ENCODE measurements around the gene SH3PXD2A.
"Not testable (repeated sequence)": the region's sequence is repeated elsewhere in the genome, so short reads cannot be mapped to it uniquely, and the experiment has no call there.

SH3PXD2A gene

DNA sequence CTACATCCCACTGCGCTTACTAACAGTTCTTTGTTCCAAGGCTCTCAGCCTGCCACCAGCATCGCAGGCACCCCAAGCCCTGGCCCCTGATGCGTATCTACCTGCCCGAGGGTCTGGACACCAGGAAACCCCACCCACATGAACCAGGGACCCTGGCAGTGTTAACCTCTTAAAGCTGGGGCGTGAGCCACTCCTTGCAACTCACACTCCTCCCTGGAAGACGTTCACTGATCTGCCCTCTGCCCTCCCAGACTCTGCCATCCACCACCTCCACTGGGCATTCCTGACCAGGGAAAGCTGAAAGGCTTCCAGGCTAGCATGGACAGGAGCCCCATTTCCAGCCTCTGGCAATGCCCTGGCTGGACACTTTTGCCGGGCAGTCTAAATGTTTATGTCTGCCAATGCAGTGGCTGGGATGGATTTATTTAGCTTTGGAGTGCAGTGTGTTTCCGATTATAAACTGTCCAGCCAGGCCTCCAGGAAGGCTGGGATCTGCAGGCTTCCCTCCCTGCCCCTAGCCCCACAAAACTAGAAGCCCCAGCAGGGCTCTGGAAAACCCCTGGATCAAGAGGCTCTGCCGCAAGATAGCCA is 244.4 kb downstream of the SH3PXD2A start:
- Histone ChIP-seq H3K4me1 (ENCODE audit: control insufficient read depth in 2 of 2, insufficient read depth in 2 of 2, low read length in 2 of 2) (peaks cover 3 to 4% of the 10 kb centered on the region in 2 donors), H3K27me3 (ENCODE audit: control insufficient read depth in 2 of 2, insufficient read depth in 2 of 2, low read length in 2 of 2) (no peaks in the 10 kb centered on the region), H3K27ac (ENCODE audit: low read depth in 2 of 2, low read length in 2 of 2) (no peak overlapping the region), H3K9ac (ENCODE audit: low read depth in 1 of 2, low read length in 2 of 2) (no peak overlapping the region), H3K4me3 (ENCODE audit: low read length in 2 of 2) (no peak overlapping the region), H3K9me3 (ENCODE audit: control insufficient read depth in 2 of 2, low read length in 2 of 2) (no peaks in the 10 kb centered on the region), H3K36me3 (ENCODE audit: control insufficient read depth in 2 of 2, insufficient read depth in 2 of 2, low read length in 2 of 2) (peaks cover 47 to 56% of the 10 kb centered on the region in 2 donors)

DNA sequence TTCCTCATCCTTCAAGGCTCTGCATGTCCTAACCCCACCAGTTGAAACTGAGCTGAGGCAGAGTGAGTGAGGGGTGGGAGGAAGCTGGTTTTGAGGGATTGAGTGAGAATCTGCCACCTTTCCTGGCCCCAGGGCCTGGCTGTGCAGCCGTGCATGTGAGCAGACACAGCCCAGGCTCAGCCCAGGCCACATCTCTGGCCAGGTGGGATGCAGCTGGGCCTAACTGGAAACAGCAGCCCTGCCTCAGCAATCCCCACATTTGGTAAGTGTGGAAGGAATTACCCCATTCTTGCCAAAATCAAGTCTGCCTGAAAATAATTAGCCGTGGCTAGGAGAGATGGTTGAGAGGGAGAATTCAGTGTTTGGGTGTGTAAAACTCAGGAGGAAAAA is 245.3 kb downstream of the SH3PXD2A start:
- Histone ChIP-seq H3K4me1 (ENCODE audit: control insufficient read depth in 2 of 2, insufficient read depth in 2 of 2, low read length in 2 of 2) (peaks cover 3 to 4% of the 10 kb centered on the region in 2 donors), H3K27me3 (ENCODE audit: control insufficient read depth in 2 of 2, insufficient read depth in 2 of 2, low read length in 2 of 2) (no peaks in the 10 kb centered on the region), H3K27ac (ENCODE audit: low read depth in 2 of 2, low read length in 2 of 2) (no peak overlapping the region), H3K9me3 (ENCODE audit: control insufficient read depth in 2 of 2, low read length in 2 of 2) (no peaks in the 10 kb centered on the region), H3K9ac (ENCODE audit: low read depth in 1 of 2, low read length in 2 of 2) (no peak overlapping the region), H3K4me3 (ENCODE audit: low read length in 2 of 2) (no peak overlapping the region), H3K36me3 (ENCODE audit: control insufficient read depth in 2 of 2, insufficient read depth in 2 of 2, low read length in 2 of 2) (peaks cover 49 to 59% of the 10 kb centered on the region in 2 donors)

DNA sequence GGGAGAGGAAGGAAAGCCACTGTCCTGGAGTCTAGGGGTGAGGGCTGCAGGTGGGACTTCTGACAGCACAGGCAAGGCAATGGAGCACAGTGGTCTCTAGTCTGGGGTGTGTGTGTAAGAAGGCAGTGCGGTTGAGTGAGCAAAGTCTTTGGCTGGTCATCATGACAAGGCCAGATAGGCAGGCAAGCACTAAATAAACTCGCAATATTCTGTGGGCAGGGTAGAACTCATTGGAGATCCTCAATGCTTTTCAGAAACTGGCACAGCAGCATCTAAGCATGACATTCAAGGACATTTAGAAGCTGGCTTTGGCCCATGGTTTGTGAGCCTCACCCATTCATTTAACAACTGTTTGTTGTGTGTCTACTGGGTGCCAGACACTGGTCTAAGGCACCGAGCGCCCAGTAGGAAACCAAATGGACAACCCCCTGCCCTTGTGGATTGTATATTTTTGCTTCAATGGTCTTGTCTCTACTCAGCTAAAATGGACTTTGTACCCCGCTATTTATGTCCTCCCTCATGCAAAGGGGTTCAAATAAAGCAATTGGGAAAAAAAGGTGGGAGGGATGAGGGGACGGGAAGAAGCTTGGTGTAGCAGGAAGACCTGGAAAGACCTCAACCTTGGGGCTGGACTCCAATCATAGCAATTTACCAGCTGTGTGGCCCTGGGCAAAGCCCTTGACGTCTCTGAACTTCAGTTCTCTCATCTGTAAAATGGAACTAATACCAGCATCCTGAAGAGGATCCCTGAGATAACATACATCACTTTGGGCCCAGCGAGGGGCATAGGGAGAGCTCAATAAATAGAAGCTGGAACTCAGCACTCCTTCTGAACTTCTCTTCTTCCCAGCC is 245.9 kb downstream of the SH3PXD2A start:
- no peaks in the 10 kb centered on the region for H3K27me3 ChIP-seq (ENCODE audit: control insufficient read depth in 2 of 2, insufficient read depth in 2 of 2, low read length in 2 of 2)
- H3K4me3 ChIP-seq (ENCODE audit: low read length in 2 of 2): no peak overlapping the region
- peaks cover 0 to 4% of the 10 kb centered on the region in 2 donors for H3K4me1 ChIP-seq (ENCODE audit: control insufficient read depth in 2 of 2, insufficient read depth in 2 of 2, low read length in 2 of 2)
- H3K9ac ChIP-seq (ENCODE audit: low read depth in 1 of 2, low read length in 2 of 2): no peak overlapping the region
- H3K36me3 ChIP-seq (ENCODE audit: control insufficient read depth in 2 of 2, insufficient read depth in 2 of 2, low read length in 2 of 2): peaks cover 51 to 61% of the 10 kb centered on the region in 2 donors
- no peaks in the 10 kb centered on the region for H3K9me3 ChIP-seq (ENCODE audit: control insufficient read depth in 2 of 2, low read length in 2 of 2)
- no peak overlapping the region for H3K27ac ChIP-seq (ENCODE audit: low read depth in 2 of 2, low read length in 2 of 2)

DNA sequence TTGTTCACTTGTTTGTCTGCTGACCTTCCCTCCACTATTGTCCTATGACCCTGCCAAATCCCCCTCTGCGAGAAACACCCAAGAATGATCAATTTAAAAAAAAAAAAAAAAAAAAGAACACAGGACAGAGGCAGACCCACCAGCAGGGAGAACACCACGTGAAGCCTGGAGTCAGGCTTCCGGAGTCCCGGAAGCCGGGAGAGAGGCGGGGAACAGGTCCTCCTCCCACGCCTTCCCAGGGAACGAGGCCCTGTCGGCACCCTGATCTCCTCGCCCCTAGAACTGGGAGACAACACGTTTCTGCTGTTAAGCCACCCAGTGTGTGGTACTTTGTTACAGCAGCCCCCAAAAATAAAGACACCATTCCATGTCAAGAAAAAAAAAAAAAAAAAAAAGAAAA is 247.3 kb downstream of the SH3PXD2A start:
- H3K9ac ChIP-seq (ENCODE audit: low read depth in 1 of 2, low read length in 2 of 2); H3K27ac ChIP-seq (ENCODE audit: low read depth in 2 of 2, low read length in 2 of 2); H3K4me1 ChIP-seq (ENCODE audit: control insufficient read depth in 2 of 2, insufficient read depth in 2 of 2, low read length in 2 of 2); H3K4me3 ChIP-seq (ENCODE audit: low read length in 2 of 2); H3K9me3 ChIP-seq (ENCODE audit: control insufficient read depth in 2 of 2, low read length in 2 of 2); H3K27me3 ChIP-seq (ENCODE audit: control insufficient read depth in 2 of 2, insufficient read depth in 2 of 2, low read length in 2 of 2): not testable (repeated sequence)
- peaks cover 59% of the 10 kb centered on the region in 2 donors for H3K36me3 ChIP-seq (ENCODE audit: control insufficient read depth in 2 of 2, insufficient read depth in 2 of 2, low read length in 2 of 2)

DNA sequence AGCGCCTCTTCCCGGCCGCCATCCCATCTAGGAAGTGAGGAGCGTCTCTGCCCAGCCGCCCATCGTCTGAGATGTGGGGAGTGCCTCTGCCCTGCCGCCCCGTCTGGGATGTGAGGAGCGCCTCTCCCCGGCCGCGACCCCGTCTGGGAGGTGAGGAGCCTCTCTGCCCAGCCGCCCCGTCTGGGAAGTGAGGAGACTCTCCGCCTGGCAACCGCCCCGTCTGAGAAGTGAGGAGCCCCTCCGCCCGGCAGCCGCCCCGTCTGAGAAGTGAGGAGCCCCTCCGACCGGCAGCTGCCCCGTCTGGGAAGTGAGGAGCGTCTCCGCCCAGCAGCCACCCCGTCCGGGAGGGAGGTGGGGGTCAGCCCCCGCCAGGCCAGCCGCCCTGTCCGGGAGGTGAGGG is 248.3 kb downstream of the SH3PXD2A start:
- peaks cover 59 to 60% of the 10 kb centered on the region in 2 donors for H3K36me3 ChIP-seq (ENCODE audit: control insufficient read depth in 2 of 2, insufficient read depth in 2 of 2, low read length in 2 of 2)
- H3K9ac ChIP-seq (ENCODE audit: low read depth in 1 of 2, low read length in 2 of 2): not testable (repeated sequence)

DNA sequence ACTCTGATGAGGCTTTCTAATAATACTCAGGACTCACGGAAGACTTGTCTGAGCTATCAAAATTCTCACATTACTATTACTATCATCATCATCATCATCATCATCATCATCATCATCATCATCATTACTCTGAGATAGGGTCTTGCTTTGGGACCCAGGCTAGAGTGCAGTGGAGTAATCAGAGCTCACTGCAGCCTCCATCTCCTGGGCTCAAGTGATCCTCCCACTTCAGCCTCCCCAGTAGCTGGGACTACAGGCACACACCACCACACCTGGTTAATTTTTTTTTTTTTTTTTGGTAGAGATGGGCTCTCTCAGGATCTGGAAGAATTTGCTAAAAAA is 249.3 kb downstream of the SH3PXD2A start:
- not testable (repeated sequence) for H3K9me3 ChIP-seq (ENCODE audit: control insufficient read depth in 2 of 2, low read length in 2 of 2); H3K27ac ChIP-seq (ENCODE audit: low read depth in 2 of 2, low read length in 2 of 2); H3K4me3 ChIP-seq (ENCODE audit: low read length in 2 of 2); H3K27me3 ChIP-seq (ENCODE audit: control insufficient read depth in 2 of 2, insufficient read depth in 2 of 2, low read length in 2 of 2); H3K4me1 ChIP-seq (ENCODE audit: control insufficient read depth in 2 of 2, insufficient read depth in 2 of 2, low read length in 2 of 2); H3K9ac ChIP-seq (ENCODE audit: low read depth in 1 of 2, low read length in 2 of 2)
- H3K36me3 ChIP-seq (ENCODE audit: control insufficient read depth in 2 of 2, insufficient read depth in 2 of 2, low read length in 2 of 2): peaks cover 61 to 62% of the 10 kb centered on the region in 2 donors

More for the DNA sequence above, 248.3 kb downstream of the SH3PXD2A start:
- not testable (repeated sequence) for H3K4me3 ChIP-seq (ENCODE audit: low read length in 2 of 2); H3K27ac ChIP-seq (ENCODE audit: low read depth in 2 of 2, low read length in 2 of 2); H3K27me3 ChIP-seq (ENCODE audit: control insufficient read depth in 2 of 2, insufficient read depth in 2 of 2, low read length in 2 of 2); H3K4me1 ChIP-seq (ENCODE audit: control insufficient read depth in 2 of 2, insufficient read depth in 2 of 2, low read length in 2 of 2); H3K9me3 ChIP-seq (ENCODE audit: control insufficient read depth in 2 of 2, low read length in 2 of 2)

DNA sequence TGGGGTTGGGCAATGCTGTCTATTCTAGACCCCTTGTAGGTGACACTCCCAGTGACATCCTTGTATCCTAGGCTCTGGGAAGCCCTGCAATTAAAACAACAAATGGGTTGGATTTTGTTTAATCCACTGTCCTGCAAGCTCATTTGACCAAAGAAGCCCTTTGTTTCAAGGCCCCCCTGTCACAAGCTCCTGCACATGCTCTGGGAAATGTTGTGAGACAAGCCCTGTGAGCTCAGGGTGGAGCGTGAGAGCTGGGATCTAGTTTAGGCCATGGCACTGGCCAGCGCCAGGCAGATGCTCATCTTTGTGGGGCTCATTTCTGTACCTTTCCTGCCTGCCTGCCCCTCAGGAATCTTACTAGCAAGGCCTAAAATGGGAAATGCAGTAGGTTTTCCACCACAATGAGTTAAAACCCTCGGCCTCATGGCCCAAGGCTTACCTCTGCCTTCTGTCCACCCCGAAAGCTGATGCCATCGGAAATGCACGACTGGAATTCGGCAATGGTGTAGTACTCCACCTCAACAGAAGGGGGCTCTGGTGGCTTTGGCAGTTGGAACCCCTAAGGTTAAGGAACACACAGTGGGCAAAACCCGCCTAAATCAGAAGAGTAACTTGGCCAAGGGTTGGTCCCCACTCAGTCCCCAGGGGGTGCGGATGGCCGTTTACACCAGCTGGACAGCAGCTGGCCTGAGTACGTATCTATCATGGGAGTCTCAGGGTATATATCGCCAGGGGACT is 249.8 kb downstream of the SH3PXD2A start:
- Histone ChIP-seq H3K9me3 (ENCODE audit: control insufficient read depth in 2 of 2, low read length in 2 of 2) (no peaks in the 10 kb centered on the region), H3K27me3 (ENCODE audit: control insufficient read depth in 2 of 2, insufficient read depth in 2 of 2, low read length in 2 of 2) (no peaks in the 10 kb centered on the region), H3K36me3 (ENCODE audit: control insufficient read depth in 2 of 2, insufficient read depth in 2 of 2, low read length in 2 of 2) (peaks cover 56 to 58% of the 10 kb centered on the region in 2 donors), H3K4me3 (ENCODE audit: low read length in 2 of 2) (no peak overlapping the region), H3K27ac (ENCODE audit: low read depth in 2 of 2, low read length in 2 of 2) (no peak overlapping the region), H3K4me1 (ENCODE audit: control insufficient read depth in 2 of 2, insufficient read depth in 2 of 2, low read length in 2 of 2) (peaks cover 0 to 2% of the 10 kb centered on the region in 2 donors), H3K9ac (ENCODE audit: low read depth in 1 of 2, low read length in 2 of 2) (no peak overlapping the region)

DNA sequence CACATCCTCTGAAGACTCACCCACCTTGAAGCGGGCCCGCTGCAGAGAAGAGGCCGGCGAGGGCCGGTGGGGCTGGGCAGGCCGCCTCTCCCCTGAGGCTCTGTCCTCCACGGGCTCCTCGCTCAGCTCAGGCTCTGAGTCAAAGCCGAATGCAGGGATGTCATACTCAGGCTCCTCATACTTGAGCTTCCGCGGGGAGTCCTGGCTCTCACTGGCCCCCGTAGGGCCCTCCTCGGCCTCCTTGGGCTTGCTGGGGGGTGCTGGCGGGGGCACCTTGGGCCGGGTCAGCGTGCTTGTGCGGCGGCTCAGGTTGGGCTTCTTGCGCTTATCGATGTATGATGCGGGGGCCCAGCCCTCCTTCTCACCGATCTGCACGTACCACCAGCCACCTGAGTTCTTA is 252.0 kb downstream of the SH3PXD2A start:
- Histone ChIP-seq H3K9ac (ENCODE audit: low read depth in 1 of 2, low read length in 2 of 2) (no peak overlapping the region), H3K36me3 (ENCODE audit: control insufficient read depth in 2 of 2, insufficient read depth in 2 of 2, low read length in 2 of 2) (peaks cover 40 to 44% of the 10 kb centered on the region in 2 donors), H3K27me3 (ENCODE audit: control insufficient read depth in 2 of 2, insufficient read depth in 2 of 2, low read length in 2 of 2) (no peaks in the 10 kb centered on the region), H3K27ac (ENCODE audit: low read depth in 2 of 2, low read length in 2 of 2) (no peak overlapping the region), H3K4me1 (ENCODE audit: control insufficient read depth in 2 of 2, insufficient read depth in 2 of 2, low read length in 2 of 2) (peaks cover 5 to 9% of the 10 kb centered on the region in 2 donors), H3K4me3 (ENCODE audit: low read length in 2 of 2) (no peak overlapping the region), H3K9me3 (ENCODE audit: control insufficient read depth in 2 of 2, low read length in 2 of 2) (no peaks in the 10 kb centered on the region)

DNA sequence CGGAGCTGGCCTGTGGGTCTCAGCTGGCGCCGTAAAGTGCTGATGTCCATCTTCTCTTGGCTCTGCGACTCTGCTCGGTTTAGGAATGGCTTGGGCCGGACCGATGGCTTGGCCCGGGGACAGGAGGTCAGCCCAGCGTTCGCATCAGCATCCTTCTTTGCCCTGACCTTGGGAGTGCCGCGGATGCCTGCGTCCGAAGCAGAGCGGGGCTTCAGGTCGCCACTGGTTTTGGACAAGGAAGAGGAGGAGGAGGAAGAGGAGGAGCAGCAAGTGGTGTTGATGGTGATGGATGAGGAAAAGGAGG is 252.6 kb downstream of the SH3PXD2A start:
- no peak overlapping the region for H3K4me3 ChIP-seq (ENCODE audit: low read length in 2 of 2)
- H3K27me3 ChIP-seq (ENCODE audit: control insufficient read depth in 2 of 2, insufficient read depth in 2 of 2, low read length in 2 of 2): no peaks in the 10 kb centered on the region
- H3K9ac ChIP-seq (ENCODE audit: low read depth in 1 of 2, low read length in 2 of 2): no peak overlapping the region
- no peak overlapping the region for H3K27ac ChIP-seq (ENCODE audit: low read depth in 2 of 2, low read length in 2 of 2)
- peaks cover 40 to 44% of the 10 kb centered on the region in 2 donors for H3K36me3 ChIP-seq (ENCODE audit: control insufficient read depth in 2 of 2, insufficient read depth in 2 of 2, low read length in 2 of 2)
- H3K4me1 ChIP-seq (ENCODE audit: control insufficient read depth in 2 of 2, insufficient read depth in 2 of 2, low read length in 2 of 2): peaks cover 5 to 9% of the 10 kb centered on the region in 2 donors
- H3K9me3 ChIP-seq (ENCODE audit: control insufficient read depth in 2 of 2, low read length in 2 of 2): no peaks in the 10 kb centered on the region

Measured in mucosa of rectum (tissue), 2 donors.